Activated CD8-positive, alpha-beta memory T cell treated with anti-CD3 and anti-CD28 coated beads, Interleukin-2, amount 50 U/mL, for 1 hour (primary cell): ENCODE data around the gene LONP2.
"Not testable (repeated sequence)": the region's sequence is repeated elsewhere in the genome, so short reads cannot be mapped to it uniquely, and the experiment has no call there.

Source experiments
- DNase-seq: peaks from one replicate; pipeline ENCODE4 v3.0.0-alpha.2; 2020; ENCODE audit errors: extremely low read depth

LONP2 gene

GRCh38 chr16:48366165-48367093, 122.3 kb downstream of the LONP2 start:
- DNase-seq = peak; percentile 22

DNA sequence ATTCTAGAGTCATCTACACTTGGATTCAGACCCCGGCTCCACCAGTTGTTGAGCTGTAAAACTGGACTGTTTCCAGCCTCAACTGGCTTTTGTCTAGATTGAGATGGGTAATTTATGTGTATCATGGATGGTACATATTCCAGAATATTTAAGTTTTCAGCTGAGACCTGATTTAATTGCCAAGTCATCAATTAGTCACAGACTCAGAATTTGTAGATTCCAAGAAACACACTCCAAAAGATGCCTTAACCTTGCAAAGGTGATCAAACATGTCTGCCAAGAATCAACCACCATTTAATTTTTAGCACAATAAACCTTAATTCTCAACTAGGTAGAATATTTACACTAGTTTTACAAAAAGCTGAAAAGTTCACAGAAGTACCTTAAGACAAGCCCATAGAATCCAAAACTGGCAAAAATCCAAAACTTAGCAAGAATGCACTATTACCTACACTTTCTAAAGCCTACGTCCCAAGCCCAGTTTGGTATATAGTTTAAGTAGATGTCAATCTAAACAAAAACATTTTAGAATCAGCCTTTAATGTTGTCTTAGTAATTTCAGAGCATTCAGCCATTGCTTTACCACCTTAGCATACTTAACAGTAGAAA, 123.4 kb downstream of the LONP2 start:
- no peak for DNase-seq

GRCh38 chr16:48369765-48370164, 125.7 kb downstream of the LONP2 start:
- no peak for DNase-seq

GRCh38 chr16:48370229-48370628, 126.1 kb downstream of the LONP2 start:
- no peak for DNase-seq

DNA sequence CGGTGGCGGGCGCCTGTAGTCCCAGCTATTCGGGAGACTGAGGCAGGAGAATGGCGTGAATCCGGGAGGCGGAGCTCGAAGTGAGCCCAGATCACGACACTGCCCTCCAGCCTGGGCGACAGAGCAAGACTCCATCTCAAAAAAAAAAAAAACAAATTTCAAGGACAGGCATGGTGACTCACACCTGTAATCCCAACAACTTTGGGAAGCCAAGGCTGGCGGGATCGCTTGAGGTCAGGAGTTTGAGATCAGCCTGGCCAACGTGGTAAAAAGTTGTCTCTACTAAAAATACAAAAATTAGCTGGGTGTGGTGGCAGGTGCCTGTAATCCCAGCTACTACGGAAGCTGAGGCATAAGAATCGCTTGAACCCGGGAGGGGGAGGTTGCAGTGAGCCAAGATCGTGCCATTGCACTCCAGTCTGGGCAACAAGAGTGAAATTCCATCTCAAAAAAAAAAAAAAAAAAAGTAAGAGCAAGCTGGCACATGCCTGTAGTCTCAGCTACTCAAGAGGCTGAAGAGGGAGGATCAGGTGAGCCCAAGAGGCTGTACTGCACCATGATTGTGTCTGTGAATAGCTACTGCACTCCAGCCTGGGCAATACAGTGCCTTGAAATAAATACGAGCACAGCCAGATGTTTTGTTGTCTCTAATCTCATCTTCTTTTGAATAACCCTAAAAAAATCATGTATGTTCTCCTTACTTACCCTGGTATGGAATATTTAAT, 126.7 kb downstream of the LONP2 start:
- not testable (repeated sequence) for DNase-seq

DNA sequence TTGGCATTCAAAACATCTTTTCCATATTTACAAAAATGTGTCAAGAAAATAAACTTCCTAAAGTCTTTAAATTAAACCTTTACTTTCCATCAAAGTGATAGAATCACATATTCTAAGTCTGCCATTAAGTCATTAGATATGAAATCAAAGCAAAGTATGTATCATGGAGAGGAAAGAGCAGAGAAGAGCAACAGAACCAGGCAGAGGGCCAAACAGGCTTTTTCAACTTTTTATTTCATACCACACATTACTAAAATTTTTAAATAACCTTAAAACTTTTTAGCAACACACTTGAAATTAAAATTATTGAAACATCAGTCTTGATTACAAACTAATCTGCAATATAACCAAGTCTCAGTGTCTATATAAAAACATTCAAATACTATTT, 127.3 kb downstream of the LONP2 start:
- no peak for DNase-seq

- no peak for DNase-seq
Observed at GRCh38 chr16:48372744-48373143, 128.6 kb downstream of the LONP2 start.

- no peak for DNase-seq
Observed at GRCh38 chr16:48373258-48374029, 129.3 kb downstream of the LONP2 start.

DNA sequence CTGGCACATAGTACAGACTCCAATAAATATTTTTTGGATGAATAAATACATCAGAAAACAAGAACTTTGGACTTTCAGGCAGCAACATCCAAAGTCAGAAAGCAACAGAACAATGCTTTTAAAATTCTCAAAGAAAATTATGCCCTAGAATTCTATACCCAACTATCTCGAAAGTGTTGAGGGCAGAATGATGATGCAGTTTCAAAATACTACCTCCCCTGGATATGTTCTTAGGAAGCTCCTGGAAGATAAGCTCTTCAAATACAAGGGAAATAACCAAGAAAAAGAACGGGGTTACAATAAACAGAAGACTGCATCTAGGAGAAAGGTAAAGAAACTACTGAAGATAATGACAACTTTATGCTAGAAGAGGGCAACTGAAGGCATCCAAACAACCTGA, 130.2 kb downstream of the LONP2 start:
- DNase-seq = no peak

DNA sequence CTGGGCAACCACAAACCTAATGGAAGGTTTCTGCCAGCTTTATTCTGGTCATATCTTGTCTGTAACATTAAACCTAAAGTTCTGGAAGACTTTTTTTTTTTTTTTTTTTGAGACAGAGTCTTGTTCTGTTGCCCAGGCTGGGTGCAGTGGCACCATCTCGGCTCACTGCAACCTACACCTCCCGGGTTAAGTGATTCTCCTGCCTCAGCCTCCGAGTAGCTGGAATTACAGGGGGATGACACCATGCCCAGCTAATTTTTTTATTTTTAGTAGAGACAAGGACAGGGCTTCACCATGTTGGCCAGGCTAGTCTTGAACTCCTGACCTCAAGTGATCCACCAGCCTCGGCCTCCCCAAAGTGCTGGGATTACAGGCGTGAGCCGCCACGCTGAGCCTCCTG, 133.2 kb downstream of the LONP2 start:
- not testable (repeated sequence) for DNase-seq

GRCh38 chr16:48378276-48378675, 134.2 kb downstream of the LONP2 start:
- no peak for DNase-seq

DNA sequence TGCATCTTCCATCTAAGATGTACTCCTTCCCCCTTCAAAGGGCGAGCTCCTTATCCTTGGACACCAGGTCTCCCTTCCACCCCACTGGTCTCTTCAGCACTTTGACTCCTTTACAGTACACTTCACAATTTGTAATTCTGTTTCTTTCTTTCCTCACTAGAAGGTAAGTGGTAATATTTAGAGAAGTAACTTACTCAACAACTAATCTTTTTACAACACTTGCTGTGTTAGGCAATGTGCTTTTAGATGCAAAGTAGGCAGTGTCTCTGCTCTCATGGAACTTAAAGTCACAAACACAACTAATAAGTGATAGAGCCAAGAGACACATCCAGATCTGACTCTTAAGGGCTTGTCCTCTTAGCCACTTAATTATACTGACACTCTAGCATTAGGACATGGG, 134.7 kb downstream of the LONP2 start:
- no peak for DNase-seq

DNA sequence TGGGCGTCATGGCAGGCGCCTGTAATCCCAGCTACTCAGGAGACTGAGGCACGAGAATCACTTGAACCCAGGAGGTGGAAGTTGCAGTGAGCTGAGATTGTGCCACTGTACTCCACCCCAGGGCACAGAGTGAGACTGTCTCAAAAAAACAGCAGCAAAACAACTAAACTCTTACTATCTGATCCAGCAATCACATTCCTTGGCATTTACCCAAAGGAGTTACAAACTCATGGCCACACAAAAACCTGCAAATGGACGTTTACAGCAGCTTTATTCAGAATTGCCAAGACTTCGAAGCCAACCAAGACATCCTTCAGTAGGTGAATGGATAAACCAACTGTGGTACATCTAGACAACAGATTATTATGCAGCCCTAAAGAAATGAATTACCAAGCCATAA, 137.1 kb downstream of the LONP2 start:
- DNase-seq = no peak

GRCh38 chr16:48382131-48382530, 138.0 kb downstream of the LONP2 start:
- DNase-seq = no peak

DNA sequence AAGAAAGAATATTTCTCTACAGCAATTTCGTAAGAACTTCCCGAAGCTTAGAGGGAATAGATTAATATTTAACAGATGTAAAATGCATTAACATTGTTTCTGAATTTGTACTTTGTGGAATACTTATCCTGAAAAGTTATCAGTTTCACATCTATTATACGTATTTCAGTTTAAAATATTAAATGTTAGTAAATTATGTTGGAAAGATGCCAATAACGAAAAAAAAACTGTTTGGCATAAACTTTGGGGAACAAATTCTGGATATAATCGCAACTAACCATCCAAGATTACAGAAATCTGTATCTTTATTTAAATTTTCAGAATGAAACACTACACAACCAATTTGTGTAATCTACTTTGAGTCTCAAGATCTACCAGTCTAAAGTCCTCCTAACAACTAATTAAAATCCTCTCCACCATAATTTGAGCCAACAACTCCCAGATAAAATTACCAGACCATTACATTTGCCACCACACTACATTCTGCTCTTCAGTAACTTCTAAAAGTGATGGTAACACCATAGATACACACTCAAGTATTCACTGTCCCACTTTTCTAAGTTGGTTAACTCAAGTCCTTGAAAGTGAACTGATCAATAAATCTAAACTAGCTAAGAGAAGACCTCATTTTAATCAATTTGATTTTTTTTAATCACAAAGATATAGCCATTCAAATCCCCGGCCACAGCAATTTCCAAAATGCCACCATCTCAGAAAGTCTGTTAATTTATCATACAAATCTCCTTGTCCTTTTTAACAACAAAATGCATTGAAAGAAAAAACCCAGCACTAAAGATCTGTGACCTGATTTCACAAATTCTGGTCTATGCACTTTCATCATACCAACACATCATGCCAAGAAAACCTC, 139.1 kb downstream of the LONP2 start:
- DNase-seq = no peak

DNA sequence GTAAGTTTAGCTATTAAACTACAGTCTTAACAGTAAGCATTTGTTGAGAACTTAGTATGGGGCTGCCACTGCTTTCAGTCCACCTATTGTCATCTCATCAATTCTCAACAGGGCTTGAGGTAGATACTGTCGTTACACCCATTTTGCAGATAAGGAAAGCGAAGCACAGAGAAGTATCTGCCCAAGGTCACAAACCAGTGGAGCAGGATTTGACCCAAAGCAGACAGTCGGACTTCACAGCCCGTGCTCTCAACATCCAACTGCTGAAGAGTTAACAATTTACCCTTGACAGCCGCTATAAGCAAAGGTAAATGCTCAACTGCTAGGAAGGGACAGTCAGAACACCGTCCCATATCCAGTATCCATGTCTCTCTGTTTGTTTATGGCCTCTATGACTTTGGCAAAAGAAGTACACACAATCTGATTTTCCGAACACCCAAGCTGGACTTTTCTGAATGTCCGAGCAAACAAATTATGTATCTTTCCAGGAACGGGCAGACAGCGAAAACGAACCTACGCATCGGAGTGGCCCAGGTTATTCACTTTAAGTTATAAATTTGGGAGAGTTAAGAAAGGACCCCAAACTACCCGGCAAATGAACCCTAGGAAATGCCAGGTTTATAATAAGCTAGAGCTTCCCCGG, 139.9 kb downstream of the LONP2 start:
- no peak for DNase-seq

DNA sequence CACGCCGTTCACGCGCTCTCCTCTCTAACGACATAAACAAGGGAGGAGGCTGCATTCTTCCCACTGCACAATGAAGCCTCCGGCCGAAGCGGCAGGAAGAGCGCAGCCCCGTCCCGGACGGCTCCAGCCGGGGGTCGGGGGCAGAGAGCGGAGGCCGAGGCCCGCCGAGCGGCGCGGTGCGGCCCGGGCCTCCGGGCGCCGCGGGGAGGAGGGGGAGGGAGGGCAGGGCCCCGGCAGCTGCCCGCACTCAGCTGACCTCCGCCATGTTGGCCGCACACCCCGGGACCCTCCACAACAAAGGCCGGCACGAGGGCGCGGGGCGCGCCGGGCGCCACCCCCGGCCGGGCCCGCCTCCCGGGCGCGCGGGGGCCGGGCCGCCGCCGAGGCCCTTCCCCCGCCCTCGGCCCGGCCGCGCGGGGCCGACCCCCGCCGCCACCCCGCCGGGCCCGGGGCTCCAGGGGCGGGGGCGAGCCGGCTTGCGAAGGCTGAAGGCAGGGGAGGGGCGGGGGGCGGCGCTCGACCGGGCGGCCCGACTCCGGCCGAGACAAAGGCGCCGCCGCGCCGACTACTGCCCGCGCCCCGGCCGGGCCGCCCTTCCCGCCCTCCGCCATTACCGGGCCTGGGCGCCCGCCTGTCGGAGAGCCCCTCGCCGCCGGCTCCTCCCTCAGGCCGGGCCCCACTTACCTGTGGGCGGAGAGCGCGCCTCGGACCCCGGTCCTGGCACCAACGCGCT, 140.6 kb downstream of the LONP2 start:
- DNase-seq = no peak

GRCh38 chr16:48385253-48386150, 141.4 kb downstream of the LONP2 start, which contains the start of gene SIAH1:
Gene SIAH1 (minus strand): TSS chr16:48385413. CDS start chr16:48362428, 22,985 bp downstream.
- DNase-seq = peak; percentile 56
